Effector CD8-positive, alpha-beta T cell (primary cell): ENCODE data around the gene KCNQ5.
"Not testable (repeated sequence)": the region's sequence is repeated elsewhere in the genome, so short reads cannot be mapped to it uniquely, and the experiment has no call there.

ENCODE experiments used
- DNase-seq: peaks from one replicate; lab custom pipeline; 2025; lab: John Stamatoyannopoulos, UW

Gene KCNQ5

DNA sequence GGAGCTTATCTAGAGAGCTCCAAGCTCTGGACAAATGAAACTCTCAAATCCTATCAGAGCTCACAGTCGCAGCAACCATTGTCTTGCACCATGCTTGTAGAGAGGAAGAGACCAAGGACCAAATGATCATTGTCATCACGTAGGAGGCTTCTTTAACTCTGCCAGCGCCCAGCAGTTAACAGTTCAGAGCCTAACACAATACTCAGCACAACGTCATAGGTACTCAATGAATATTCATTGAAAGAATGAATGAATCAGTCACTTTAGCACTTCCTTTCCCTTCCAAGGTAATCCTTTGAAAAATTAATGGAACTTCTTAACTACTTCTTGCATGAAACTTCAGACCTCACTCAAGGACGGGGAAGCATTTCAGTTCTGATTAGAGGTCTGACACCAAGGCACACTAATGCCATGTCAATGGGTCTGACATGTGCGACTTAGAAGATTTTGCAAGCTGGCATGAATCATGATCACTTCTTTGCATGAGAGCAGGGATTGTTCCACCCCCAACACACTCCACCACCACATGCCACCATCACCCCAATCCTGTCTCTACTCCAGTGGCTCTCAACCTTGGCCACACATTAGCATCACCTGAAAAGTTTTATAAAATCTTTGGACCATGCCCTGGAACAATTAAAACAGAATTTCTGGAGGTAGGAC is 558.3 kb downstream of the KCNQ5 start:
- no peak for DNase-seq

- no peak for DNase-seq
These were observed 559.1 kb downstream of the KCNQ5 start for GRCh38 chr6:73180763-73181619.

- no peak for DNase-seq
These were observed 560.2 kb downstream of the KCNQ5 start for GRCh38 chr6:73182021-73182607.

- DNase-seq = not testable (repeated sequence)
These were observed 571.4 kb downstream of the KCNQ5 start for GRCh38 chr6:73193302-73193701.

- DNase-seq = no peak
These were observed 572.9 kb downstream of the KCNQ5 start for GRCh38 chr6:73194744-73195143.

DNA sequence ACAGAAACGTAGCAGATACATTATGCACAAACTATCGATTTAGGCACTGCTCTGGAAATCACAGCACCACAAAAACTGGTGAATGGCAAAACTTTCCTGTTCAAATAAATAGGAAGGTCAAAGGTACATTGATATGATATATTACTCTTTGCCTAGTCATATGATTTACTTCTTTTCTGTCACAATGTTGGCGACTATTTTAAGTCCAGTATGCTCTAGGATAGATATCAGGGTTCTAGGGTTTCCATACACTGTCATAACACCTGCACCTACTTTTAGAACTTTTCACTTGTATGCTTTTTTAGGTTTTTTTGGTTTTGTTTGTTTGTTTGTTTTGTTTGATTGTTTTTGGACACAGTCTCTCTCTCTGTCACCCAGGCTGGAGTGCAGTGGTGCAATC is 578.4 kb downstream of the KCNQ5 start:
- DNase-seq = no peak

DNA sequence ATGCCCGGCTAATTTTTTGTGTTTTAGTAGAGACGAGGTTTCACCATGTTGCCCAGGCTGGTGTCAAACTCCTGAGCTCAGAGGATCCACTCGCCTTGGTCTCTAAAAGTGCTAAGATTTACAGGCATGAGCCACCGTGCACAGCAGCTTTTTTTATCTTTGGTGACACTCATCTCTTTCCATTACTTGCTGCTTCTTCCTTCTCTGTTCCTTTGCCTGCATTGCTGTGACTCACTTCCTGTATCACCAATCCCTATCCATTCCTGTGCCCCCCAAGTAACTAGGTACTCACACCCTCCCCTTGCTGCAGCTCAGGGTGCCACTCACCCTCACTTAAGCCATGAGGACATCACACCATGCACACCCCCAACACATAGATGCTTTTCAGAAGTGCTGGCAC is 578.9 kb downstream of the KCNQ5 start:
- DNase-seq = no peak

DNA sequence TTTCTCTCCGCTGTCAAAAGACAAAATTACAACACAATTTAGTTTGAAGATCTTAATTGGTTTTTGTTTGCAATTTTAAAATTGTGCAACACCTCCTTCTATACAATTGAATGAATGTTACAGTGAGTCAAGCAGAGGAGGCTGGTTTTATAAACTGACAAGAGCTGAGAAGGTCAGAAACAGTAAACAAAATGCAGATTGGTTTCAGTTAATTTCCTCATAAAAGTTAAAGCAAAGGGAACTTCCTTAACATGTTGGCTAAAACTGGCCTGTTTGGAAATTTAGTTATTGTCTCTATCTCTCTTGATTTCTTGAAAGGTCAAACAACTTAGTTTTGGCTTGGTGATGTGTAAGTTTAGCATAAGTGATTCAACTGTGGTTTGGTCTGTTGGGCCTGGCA is 581.2 kb downstream of the KCNQ5 start:
- DNase-seq = no peak

DNA sequence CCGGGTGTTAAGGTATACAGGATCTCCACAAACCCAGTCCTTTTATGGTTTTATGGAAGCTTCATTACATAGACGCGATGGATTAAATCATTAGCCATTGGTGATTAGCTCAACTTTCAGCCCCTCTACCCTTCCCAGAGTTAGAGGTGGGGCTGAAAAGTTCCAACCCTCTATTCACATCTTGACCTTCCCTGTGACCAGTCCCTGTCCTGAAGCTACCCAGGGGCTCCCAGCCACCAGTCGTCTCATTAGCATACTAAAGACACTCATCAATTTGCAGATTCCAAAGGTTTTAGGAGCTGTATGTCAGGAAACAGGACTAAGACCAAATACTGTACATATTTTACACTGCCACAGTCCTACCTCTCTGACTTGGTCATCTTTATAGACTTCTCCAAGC is 582.4 kb downstream of the KCNQ5 start:
- no peak for DNase-seq

- no peak for DNase-seq
These were observed 585.5 kb downstream of the KCNQ5 start for GRCh38 chr6:73207221-73207837.

GRCh38 chr6:73209117-73209516 is 587.3 kb downstream of the KCNQ5 start:
- no peak for DNase-seq

DNA sequence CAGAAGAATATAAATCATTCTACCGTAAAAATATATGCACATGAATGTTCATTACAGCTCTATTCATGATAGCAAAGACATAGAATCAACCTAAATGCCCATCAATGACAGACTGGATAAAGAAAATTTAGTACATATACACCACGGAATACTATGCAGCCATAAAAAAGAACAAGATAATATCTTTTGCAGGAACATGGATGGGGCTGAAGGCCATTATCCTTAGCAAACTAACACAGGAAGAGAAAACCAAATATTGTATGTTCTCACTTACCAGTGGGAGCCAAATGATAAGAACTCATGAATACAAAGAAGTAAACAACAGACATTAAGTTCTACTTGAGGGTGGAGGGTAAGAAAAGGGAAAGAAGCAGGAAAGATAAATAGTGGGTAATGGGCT is 595.0 kb downstream of the KCNQ5 start:
- no peak for DNase-seq

DNA sequence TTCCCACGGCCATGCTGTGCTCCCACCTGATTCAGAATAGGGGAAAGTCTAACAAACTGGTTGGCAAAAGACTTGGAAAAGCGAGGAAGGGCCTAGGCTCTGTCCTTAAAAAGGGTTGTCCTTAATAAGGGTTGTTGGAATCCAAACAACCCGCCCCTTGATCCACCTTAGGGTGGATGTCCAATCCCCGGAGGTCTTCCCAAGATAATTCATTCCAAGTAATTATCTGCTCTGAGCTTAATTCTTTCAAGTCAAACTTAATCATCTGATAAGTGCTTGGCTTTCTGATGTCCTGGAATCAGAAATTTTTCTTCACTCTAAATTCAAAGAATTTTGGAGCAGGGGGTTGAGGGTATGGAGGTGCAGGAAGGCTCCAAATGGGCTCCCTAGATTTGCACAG is 603.5 kb downstream of the KCNQ5 start, which contains the start of gene KHDC1L:
Gene KHDC1L, minus strand, starts transcription at position 101 of the 400 bp plus-strand sequence. Its CDS starts 88 bp downstream, at position 13.
- no peak for DNase-seq

DNA sequence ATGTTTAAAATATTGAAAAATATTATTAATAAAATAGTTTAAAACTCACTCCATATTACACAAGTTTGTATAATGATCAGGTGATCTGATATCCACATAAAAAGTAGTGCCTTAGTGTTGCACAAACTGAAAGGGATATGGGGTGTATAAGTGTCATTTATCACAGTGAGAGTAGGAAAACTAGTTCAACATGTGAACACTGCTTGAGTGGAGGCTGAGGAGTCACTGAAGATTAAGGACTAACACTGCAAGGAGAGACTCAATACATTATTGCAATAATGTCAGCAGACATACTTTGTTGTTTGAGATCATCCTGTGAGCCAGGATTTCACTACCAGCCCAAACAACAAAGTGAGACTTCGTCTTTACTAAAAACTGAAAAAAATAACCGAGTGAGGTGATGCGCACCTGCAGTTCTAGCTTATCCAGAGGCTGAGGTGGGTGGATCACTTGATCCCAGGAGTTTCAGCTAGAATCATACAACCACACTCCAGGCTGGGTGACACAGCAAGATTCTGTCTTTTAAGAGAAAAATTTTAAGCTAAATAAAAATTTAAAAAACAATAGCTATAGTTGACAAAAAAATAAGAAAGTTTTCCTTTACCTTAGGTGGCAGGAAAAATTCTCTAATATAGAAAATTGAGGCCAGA is 605.9 kb downstream of the KCNQ5 start:
- DNase-seq = no peak

GRCh38 chr6:73231986-73232391 is 610.1 kb downstream of the KCNQ5 start:
- DNase-seq = no peak

DNA sequence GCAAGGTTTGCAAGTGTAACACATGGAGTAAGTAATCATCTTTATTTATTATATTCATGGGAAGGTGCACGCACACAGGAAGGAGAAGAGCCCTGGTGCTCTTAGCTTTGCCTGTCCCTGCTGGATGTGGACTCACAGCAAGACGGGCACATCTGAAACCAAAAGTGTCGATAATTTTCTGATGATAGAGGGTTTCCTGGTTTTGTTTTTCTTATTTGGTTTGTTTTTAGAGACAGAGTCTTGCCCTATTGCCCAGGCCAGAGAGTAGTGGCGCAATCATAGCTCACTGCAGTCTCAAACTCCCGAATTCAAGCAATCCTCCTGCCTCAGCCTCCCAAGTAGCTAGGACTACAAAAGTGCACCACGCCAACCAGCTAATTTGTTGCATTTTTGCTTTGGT is 611.2 kb downstream of the KCNQ5 start:
- DNase-seq = no peak

- DNase-seq = not testable (repeated sequence)
These were observed 612.1 kb downstream of the KCNQ5 start for GRCh38 chr6:73233971-73234370.

GRCh38 chr6:73234733-73235132 is 612.9 kb downstream of the KCNQ5 start:
- DNase-seq = no peak

DNA sequence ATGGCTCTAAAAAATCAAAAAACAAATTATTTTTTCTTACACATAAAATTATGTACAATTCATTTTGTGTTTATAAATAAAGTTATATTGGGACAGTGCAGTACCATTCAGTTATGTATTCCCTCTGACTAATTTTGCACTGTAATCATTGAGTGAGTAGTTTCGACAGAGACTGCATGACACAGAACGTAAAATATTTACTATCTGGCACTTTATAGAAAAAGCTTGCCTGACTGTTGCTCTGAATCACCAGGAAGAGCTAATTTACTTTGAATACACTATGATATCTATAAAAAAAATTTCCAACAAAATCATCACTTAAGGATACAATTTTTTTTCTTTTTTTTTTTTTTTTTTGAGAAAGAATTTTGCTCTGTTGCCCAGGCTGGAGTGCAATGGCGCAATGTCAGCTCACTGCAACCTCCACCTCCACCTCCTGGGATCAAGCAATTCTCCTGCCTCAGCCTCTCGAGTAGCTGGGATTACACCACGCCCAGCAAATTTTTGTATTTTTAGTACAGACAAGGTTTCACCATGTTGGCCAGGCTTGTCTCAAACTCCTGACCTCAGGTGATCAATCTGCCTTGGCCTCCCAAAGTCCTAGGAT is 614.4 kb downstream of the KCNQ5 start:
- DNase-seq = no peak

DNA sequence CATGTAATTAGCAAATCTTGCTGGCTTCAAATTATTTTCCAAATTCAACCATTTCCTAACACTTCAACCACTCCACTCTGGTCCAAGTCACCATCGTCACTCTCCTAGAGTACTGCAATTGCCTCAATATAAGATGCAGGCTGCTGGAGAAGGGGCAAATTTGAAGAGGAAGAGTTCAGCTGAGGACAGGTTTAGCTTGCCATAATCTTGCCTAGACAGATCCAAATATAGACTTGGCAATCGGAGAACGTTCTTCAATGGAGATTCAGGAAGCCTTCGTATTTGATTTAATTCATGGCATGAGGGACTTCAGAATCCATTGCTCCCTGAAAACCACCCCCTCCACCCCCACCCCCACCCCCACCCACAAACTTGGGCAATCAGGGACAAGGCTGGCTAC is 618.9 kb downstream of the KCNQ5 start:
- DNase-seq = no peak

- DNase-seq = no peak
These were observed 620.1 kb downstream of the KCNQ5 start for GRCh38 chr6:73242001-73242400.
